Fibroblast of villous mesenchyme (primary cell): ENCODE data around the gene PTBP1. TPM values are rescaled to one million over a fixed set of nuclear protein-coding genes. Genes with fewer than 3 reads are reported as not detected.

Experiments
- DNase-seq: peaks from one replicate; pipeline ENCODE4 v3.0.0-alpha.2; 2010; ENCODE audit warnings: low read depth
- H3K4me3 ChIP-seq: 2 replicates; pipeline ENCODE4 v1.5.1; 2011; ENCODE audit warnings: low read depth, mild to moderate bottlenecking, low read length
- total RNA-seq: library from RNA; depleted of rRNA; stranded (reverse); fragments of >200 nt; gene quantifications from 2 replicates; pipeline ENCODE4 v1.2.3, GENCODE V29; 2012
- TF ChIP-seq, protein P1 (sequence below): IDR thresholded peaks from 2 replicates; pipeline ENCODE4 v1.5.1; 2012; ENCODE audit warnings: low read depth, mild to moderate bottlenecking, low read length; ENCODE audit not compliant: insufficient read depth

PTBP1 gene
- total RNA-seq, 1 donor: 129 TPM

DNA sequence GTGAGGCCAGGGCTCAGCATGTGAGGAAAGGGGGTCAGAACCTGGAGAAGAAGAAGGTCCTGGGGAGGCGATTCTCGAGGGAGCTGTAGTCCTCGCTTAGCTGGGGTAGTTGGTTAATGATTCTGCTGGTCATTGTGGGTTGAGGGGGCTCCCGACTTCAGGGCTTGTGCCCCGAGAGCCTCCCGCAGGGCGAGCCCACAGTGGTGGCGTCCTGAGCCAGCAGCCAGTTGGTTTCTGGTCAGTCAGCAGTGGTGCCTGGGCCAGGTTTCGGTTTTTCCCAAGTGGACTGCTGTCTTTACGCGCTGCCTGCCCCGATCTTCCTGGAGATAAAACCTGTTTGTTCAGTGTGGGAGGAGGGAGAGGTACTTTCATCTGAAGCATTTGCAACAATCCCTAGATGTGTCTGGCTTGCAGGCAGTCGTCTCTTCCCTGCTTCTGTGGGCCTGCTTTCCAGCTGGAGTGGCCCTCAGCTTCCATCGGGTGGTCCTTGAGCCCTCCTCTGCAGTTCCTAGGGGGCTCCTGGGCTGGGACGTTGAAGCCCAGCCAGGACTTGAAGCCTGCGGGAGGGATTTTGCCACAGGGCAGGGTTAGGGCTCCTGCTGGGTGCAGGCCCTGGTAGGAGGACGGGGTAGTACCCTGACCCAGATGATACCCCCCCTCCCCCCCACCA is 3.2 kb downstream of the PTBP1 start:
- TF ChIP-seq, protein P1, sequence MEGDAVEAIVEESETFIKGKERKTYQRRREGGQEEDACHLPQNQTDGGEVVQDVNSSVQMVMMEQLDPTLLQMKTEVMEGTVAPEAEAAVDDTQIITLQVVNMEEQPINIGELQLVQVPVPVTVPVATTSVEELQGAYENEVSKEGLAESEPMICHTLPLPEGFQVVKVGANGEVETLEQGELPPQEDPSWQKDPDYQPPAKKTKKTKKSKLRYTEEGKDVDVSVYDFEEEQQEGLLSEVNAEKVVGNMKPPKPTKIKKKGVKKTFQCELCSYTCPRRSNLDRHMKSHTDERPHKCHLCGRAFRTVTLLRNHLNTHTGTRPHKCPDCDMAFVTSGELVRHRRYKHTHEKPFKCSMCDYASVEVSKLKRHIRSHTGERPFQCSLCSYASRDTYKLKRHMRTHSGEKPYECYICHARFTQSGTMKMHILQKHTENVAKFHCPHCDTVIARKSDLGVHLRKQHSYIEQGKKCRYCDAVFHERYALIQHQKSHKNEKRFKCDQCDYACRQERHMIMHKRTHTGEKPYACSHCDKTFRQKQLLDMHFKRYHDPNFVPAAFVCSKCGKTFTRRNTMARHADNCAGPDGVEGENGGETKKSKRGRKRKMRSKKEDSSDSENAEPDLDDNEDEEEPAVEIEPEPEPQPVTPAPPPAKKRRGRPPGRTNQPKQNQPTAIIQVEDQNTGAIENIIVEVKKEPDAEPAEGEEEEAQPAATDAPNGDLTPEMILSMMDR: no peak
- H3K4me3 ChIP-seq: peak overlapping the region; percentile 91
- peak; percentile 81 for DNase-seq

DNA sequence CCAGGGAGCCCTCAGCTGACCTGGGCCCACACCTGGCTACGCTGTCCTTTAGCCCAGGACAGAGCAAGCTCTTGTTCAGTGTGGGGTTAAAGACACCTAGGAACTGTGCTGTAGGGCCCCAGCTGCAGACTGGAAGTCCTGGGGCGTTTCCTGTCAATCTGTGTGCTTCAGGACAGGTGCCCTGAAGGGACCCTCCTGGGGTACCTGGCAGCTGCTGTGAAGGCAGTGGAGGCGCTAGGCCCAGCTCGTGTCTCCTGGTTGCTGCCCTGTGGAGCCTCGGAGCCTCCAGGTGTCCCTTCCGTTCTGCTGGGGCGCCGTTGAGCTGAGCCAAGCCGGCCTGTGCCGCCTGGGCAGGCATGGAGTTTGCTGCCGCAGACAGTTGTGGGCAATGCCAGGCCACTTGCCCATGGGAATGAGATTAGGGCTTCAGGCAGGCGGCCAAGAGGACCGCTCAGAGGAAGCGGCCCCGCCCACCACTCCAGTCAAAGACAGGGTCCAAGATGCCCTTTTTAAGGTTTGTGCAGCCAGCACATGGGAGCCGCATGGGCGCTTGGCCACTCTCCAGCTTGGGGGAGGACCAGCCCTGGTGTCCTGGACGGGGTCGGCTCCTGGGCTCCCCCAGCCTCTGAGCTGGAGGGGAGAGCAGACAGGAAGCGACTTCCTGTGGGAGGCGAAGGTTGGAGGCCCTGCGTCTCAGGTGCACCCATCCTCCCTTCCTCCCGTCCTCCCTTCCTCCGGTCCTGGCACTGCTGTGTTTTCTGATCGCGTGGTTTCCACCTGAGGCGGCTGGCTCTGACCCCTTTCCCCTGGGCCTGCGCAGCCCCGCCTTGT is 4.0 kb downstream of the PTBP1 start:
- TF ChIP-seq, protein P1: no peak
- peak overlapping the region; percentile 91 for H3K4me3 ChIP-seq
- no peak for DNase-seq

DNA sequence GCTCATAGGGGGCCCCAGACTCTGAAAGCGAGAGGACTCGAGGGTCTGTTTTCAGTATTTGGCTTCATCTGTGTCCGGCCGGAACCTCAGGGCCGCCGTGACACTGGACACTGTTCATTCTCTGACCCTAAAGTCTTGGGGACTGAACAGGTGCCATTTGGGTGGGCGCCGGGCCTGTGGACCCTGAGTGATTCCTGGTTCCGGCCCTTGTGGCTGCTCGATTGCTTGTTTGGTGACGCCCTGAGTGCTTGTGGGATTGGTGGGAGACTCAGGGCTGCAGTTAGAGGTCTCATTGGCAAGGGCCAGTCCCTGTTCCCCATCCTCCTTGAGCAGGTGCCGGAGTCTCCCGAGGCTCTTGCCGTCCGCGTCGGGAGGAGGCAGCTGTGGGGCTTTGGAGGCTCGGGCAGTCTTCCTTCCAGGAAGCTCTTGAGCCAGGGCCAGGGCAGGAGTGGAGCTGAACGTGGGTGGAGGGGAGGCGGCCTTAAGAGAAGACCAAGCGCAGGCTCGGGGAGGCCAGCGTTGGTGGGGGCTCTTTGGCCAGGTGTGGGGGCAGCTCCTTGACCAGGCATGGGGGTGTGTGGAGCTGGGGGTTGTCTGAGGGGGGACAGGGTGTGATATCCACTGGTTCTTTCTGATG is 4.7 kb downstream of the PTBP1 start:
- no peak for DNase-seq
- peak overlapping the region; percentile 91 for H3K4me3 ChIP-seq
- TF ChIP-seq, protein P1: no peak

DNA sequence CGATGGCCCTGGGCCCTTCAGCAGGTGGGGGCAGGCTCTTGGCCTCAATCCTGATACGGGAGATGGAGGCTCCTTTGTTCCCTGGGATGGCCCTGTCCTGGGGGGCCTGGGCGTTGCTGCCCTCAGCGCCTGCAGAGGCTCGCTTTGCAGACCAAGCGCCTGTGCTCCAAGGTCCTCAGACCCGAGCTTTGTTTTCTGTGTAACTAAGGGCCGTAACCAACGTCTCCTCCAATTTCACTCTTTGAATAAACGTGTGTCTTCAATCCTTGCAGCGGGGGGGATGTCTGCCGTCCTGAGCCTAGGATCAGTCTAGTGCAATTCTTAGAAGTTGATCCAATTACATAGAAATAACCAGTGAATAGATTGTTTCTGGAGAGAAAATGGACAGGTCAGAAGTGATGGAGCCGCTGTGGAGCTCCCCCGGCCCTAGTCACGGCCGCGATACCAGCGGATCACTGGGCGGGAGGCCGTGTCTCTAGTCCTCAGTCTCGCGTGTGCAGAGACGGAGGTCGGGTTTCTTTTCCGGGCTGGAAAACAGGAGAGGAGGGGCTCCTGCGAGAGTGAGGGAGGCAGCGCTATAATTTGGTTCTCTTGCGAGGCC is 5.3 kb downstream of the PTBP1 start:
- no peak for DNase-seq
- H3K4me3 ChIP-seq: peak overlapping the region; percentile 91
- TF ChIP-seq, protein P1: no peak

DNA sequence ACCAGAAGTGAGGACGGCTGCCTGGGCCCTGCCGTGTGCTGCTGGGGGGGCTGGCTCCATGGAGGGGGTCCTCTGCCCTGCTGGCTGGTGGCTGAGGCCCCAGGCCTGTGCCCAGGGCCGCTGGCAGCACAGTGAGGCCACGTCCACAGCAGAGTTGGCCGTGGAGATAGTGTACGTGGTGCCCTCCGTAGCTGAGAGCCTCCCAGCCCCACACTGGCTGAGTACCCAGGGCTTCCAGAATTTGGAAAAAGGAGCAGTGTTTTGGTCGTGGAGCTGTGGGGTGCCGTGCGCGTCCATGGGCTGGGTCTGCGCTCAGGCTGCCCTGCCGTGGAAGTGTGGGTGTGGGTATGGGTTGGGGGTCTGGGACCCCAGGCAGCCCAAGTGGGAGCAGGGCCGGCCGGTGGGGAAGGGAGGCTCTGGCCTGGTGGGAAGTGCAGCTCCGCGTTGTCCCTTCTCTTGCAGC is 5.9 kb downstream of the PTBP1 start:
- TF ChIP-seq, protein P1: no peak
- no peak overlapping the region for H3K4me3 ChIP-seq
- no peak for DNase-seq

DNA sequence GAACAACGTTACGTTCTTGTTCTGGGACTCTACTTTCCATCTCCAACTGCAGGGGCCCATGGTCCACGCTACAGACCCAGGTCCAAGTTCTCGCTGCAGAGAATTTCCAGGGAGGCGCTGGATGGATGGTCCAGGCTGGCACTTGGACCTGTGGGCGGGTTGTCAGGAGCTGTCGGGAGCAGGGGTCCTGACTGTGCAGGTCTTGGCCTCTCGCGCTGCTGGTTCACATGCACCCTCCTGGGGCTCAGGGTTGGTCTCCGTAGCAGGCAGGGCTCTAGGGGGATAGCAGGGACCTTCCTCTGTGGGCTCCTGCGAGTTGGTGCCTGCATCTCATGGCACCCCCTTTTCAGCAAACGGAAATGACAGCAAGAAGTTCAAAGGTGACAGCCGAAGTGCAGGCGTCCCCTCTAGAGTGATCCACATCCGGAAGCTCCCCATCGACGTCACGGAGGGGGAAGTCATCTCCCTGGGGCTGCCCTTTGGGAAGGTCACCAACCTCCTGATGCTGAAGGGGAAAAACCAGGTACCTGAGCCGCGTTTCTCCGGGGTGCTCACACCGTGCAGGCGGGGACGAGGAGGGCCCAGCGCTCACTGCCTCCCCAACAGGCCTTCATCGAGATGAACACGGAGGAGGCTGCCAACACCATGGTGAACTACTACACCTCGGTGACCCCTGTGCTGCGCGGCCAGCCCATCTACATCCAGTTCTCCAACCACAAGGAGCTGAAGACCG is 6.6 kb downstream of the PTBP1 start:
- no peak overlapping the region for H3K4me3 ChIP-seq
- DNase-seq: no peak
- TF ChIP-seq, protein P1: no peak
